ENCODE data around the gene NDUFB8.

- no peak for TF ChIP-seq CTCF (IDR thresholded peaks at IDR 0.05; ENCODE audit: low read depth, low read length)
- TF ChIP-seq POLR2A (IDR thresholded peaks at IDR 0.05; ENCODE audit: extremely low read depth, insufficient read length): no peak
- TF ChIP-seq MAX (IDR thresholded peaks at IDR 0.05; ENCODE audit: low read depth, low read length): no peak
Measured at GRCh38 chr10:100544950-100545349, 15.3 kb upstream of the NDUFB8 start.
